ENCODE data around the gene JADE1. TPM values are rescaled to one million over a fixed set of nuclear protein-coding genes. Genes with fewer than 3 reads are reported as not detected.

The JADE1 gene
- total RNA-seq, 1 donor from 2014 or later = 19.8 TPM

DNA sequence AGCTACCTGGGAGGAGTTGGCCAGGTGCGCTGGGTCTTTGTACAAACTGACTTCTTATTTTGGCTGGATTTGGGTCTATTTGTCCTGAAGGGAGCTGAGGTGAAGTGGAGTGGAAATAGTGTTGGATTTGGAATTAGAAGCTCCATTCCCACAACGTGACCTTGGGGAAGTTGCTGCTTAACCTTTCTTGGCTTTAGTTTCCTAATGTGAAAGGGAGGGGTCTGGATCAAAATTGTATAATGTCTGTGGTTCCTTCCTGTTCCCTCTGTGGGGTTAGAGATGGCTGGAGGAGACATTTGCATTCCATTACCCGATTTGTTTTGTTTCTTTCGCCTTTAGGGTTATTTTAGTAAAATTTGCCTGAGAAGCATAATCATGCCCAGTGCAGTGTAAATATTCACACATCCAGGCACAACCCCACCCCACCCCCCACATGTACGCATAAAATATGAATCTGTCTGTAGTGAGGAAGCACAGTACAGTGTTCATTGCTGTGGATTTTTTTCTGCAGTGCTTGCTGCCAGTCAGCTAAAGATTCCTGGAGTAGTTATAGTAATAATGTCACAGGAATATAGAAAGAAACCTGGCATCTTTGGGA, 21.5 kb downstream of the JADE1 start:
- Mint-ChIP-seq H3K4me3 (peak overlapping the region; percentile 11), H3K9me3 (peaks cover 4% of the 10 kb centered on the region)

DNA sequence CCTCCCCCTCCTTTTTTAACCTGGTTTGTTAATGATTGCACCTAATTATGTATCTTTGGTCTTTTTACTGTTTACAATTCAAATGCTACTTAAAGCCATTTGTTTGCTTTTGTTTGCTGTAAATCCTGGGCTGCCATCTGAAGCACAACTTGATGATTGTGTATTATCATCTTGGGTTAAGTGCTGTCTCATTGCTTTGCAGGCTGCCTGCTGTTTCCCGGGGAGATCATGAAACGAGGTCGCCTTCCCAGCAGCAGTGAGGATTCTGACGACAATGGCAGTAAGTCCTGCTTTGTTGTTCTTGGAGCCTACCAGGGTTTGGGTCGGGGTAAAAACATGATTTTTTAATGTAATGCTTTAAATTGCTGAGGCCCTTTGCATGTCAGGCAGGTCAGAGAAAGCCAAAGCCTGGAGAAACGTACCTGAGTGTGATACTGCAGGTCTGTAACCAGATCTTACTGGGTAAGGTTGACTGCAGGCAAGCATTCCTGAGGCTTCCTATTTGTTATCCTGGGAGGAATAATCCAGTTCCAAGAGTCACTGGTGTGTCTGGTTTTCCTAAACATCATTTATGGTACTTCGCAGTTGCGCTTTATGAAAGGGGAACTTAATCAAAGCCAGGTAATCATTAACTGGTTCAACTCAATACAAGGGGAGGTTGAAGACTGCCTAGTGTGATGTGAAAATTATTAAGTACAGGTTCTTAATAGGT, 22.2 kb downstream of the JADE1 start:
- H3K27ac Mint-ChIP-seq = peak overlapping the region; percentile 70

More for the DNA sequence above, 21.5 kb downstream of the JADE1 start:
- H3K4me1 Mint-ChIP-seq = peaks cover 19% of the 10 kb centered on the region
- H3K27me3 Mint-ChIP-seq (ENCODE audit: low read depth) = no peaks in the 10 kb centered on the region
- no peak for DNase-seq (ENCODE audit: low spot score in 2 of 2, unreplicated experiment in 2 of 2)
- H3K36me3 Mint-ChIP-seq = peaks cover 7% of the 10 kb centered on the region
- TF ChIP-seq CTCF (IDR thresholded peaks at IDR 0.05; ENCODE audit: unreplicated experiment) = no peak
- peak overlapping the region; percentile 70 for H3K27ac Mint-ChIP-seq

GRCh38 chr4:128832243-128832625, 22.7 kb downstream of the JADE1 start:
- no peak for TF ChIP-seq CTCF (IDR thresholded peaks at IDR 0.05; ENCODE audit: unreplicated experiment)
- no peak for DNase-seq (ENCODE audit: low spot score in 2 of 2, unreplicated experiment in 2 of 2)
- Mint-ChIP-seq H3K4me3 (no peak overlapping the region), H3K9me3 (peaks cover 4% of the 10 kb centered on the region), H3K4me1 (peaks cover 19% of the 10 kb centered on the region), H3K27me3 (ENCODE audit: low read depth) (no peaks in the 10 kb centered on the region), H3K27ac (no peak overlapping the region), H3K36me3 (peaks cover 7% of the 10 kb centered on the region)

More for the DNA sequence above, 22.2 kb downstream of the JADE1 start:
- Mint-ChIP-seq H3K4me1 (peaks cover 19% of the 10 kb centered on the region), H3K4me3 (peak overlapping the region; percentile 11), H3K36me3 (peaks cover 7% of the 10 kb centered on the region), H3K9me3 (peaks cover 4% of the 10 kb centered on the region), H3K27me3 (ENCODE audit: low read depth) (no peaks in the 10 kb centered on the region)
- DNase-seq (ENCODE audit: low spot score in 2 of 2, unreplicated experiment in 2 of 2) = no peak
- TF ChIP-seq CTCF (IDR thresholded peaks at IDR 0.05; ENCODE audit: unreplicated experiment) = no peak

- H3K9me3 Mint-ChIP-seq = no peaks in the 10 kb centered on the region
- H3K27me3 Mint-ChIP-seq (ENCODE audit: low read depth) = no peaks in the 10 kb centered on the region
- no peak for DNase-seq (ENCODE audit: low spot score in 2 of 2, unreplicated experiment in 2 of 2)
- no peak overlapping the region for H3K4me3 Mint-ChIP-seq
- no peak overlapping the region for H3K27ac Mint-ChIP-seq
- TF ChIP-seq CTCF (IDR thresholded peaks at IDR 0.05; ENCODE audit: unreplicated experiment) = no peak
- peaks cover 5% of the 10 kb centered on the region for H3K36me3 Mint-ChIP-seq
- H3K4me1 Mint-ChIP-seq = peaks cover 23% of the 10 kb centered on the region
Measured at GRCh38 chr4:128835498-128836222, 26.2 kb downstream of the JADE1 start.

GRCh38 chr4:128837198-128837597, 27.7 kb downstream of the JADE1 start:
- no peak for DNase-seq (ENCODE audit: low spot score in 2 of 2, unreplicated experiment in 2 of 2)
- Mint-ChIP-seq H3K36me3 (peaks cover 6% of the 10 kb centered on the region), H3K4me1 (peaks cover 18% of the 10 kb centered on the region), H3K4me3 (no peak overlapping the region), H3K27me3 (ENCODE audit: low read depth) (no peaks in the 10 kb centered on the region), H3K9me3 (no peaks in the 10 kb centered on the region), H3K27ac (no peak overlapping the region)
- no peak for TF ChIP-seq CTCF (IDR thresholded peaks at IDR 0.05; ENCODE audit: unreplicated experiment)
